GM21619 (cell line): ENCODE results near the gene POPDC2.
"Not testable (repeated sequence)": the region's sequence is repeated elsewhere in the genome, so short reads cannot be mapped to it uniquely, and the experiment has no call there.

Experiments
- ATAC-seq: cut with Tn5 transposase; IDR thresholded peaks from one replicate; pipeline ENCODE4 v1.9.1; 2021; ENCODE audit not compliant: unreplicated experiment

The POPDC2 gene, protein sequence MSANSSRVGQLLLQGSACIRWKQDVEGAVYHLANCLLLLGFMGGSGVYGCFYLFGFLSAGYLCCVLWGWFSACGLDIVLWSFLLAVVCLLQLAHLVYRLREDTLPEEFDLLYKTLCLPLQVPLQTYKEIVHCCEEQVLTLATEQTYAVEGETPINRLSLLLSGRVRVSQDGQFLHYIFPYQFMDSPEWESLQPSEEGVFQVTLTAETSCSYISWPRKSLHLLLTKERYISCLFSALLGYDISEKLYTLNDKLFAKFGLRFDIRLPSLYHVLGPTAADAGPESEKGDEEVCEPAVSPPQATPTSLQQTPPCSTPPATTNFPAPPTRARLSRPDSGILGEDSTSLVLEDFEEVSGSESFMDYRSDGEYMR

DNA sequence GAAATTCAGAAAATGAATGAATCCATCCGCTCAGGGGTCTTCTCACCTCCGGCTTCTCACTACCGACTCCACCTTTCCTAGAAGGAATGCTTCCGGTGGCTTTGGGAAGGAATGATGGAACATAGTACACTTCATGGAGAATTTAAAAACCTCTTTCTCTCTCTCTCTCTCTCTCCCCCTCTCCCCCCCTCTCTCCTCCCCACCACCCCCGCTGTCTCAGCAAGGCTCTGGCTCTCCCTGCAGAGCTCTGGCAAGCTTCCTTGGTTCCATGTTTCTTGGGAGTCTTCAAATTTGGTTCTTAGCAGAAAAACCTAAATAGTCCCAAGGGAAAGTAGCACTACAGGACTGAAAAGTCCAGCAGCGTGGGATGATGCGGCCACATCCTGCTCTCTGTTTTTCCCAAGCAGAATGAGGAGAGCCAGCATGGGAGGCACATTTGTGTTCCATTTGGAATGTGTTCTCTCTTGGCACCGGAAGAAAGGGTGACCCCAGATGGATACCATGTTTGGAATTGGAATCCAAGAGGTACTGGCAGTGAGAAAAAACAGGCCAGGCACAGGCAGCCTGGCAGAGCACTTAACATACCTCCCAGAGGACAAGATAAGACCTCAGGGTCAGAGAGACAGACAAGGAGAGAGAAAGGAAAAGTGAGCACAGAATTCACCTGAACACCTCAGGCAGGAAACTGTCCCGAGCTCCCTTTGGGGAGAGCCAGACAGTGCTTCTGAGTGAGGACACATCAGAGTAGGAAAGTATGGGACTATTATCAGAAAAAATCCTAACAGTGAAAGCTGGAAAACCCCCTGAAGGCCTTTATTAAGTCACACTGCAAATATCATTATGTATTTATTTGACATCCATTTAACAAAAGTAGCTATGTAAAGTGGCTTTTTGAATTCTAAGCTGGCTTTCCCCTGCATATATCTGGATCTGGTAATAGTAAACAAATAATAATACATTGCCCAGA is at the start of gene POPDC2:
Gene POPDC2, minus strand, starts transcription at position 116 of the 967 bp plus-strand sequence. CDS start 166 bp downstream, outside the sequence.
- ATAC-seq = no peak

- no peak for ATAC-seq
These were observed 43.6 kb upstream of the POPDC2 start for GRCh38 chr3:119703820-119704531.

GRCh38 chr3:119702530-119703527 is 42.4 kb upstream of the POPDC2 start, which contains the start of gene CFAP91:
Gene CFAP91, plus strand, starts transcription at chr3:119703022. Its CDS starts 77 bp downstream, at chr3:119703099.
- ATAC-seq = peak; percentile 83

DNA sequence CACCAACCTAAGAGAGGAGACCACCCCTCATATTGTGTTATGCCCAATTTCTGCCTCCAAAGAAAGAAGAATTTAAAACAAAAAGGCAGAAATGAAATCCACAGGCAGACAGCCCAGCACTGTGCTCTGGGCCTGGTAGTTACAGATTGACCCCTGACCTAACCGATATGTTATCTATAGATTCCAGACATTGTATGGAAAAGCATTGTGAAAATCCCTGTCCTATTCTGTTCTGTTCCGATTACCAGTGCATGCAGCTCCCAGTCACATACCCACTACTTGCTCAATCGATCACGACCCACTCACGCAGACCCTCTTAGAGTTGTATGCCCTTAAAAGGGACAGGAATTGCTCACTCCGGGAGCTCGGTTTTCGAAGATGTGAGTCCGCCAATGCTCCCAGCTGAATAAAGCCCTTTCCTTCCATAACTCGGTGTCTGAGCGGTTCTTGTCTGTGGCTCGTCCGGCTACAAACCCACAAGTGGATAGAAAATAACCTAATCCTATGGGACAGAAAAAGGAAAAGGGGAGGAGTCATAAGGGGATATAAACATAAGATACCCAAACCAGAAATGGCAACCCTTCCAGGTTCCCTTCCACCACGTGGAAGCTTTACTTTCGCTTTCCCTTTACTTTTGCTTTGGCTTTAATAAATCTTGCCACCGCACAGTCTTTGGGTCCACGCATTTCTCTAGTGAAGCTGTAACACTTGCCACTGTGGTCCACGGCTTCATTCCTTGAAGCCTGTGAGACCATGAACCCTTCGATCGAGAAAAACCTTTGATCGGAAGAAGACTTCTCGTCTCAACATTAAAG is 40.7 kb upstream of the POPDC2 start:
- ATAC-seq = peak; percentile 4

DNA sequence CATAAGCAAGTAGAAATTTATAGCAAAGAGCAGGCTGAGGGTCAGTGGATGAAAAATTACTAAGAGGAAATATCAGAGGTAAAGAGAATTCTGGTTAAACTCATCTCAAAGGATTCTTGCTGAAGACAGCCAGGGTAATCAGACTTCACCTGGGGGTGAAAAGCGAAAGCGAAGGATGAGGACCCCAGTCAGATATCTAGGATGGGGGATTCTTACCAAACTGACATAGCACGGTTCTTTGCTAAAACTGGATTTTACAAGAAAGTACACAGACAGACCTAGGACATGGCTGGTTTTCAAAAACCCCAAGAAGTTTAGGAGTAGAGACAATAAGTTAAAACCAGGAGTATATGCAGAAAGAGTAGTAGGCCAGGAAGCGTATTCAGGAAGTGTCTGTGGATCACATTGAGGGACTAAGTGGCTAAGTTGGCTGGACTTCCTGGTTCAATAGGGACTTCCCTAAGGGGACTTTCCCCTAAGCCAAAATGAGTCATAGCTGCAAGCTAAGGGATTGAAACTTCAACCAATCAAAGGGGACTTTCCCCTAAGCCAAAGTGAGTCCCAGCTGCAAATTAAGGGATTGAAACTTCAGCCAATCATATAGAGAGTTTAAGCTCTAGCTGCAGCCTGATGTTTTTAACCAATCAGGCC is 40.0 kb upstream of the POPDC2 start:
- ATAC-seq = peak; percentile 37

GRCh38 chr3:119697394-119697793 is 37.0 kb upstream of the POPDC2 start:
- ATAC-seq = peak; percentile 38

DNA sequence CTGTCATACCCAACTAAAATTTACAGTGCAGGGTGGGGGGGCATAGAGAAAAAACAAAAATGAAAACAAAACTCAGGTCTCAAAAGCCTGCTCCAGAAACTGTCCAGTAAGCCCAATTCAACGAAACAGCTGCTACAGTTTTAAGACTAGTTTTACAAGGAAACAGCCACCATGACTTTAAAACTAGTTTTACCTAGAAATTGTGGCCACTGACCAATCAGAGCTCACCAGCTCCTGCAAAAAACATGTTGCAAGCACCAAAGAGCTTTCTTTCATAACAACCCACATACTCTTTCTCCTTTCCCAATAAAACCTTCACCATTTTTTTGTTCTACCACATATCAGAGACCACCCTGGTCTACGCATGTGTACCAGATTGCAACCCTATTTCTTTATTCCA is 35.1 kb upstream of the POPDC2 start:
- no peak for ATAC-seq

- no peak for ATAC-seq
These were observed 29.8 kb upstream of the POPDC2 start for GRCh38 chr3:119690043-119690656.

- no peak for ATAC-seq
These were observed 23.0 kb upstream of the POPDC2 start for GRCh38 chr3:119683421-119683820.

DNA sequence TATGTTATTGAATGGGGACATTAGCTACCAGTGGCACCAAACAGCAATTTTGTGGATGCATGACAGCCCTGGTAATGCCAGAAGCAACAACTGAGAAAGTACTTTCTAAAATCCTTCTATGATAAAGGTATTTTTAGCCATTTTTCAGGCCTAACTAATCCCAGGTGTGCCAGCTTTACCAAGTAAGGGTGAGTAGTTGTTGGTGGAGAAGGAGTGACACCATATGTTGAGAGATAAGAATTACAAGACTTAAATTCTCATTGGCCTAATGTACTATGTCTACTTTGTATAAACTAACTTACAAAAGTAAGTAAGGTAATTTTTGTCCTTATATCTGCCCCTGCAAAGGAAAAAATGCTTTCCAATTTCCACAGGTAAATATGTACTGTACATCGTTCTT is 20.9 kb upstream of the POPDC2 start:
- ATAC-seq = peak; percentile 30

DNA sequence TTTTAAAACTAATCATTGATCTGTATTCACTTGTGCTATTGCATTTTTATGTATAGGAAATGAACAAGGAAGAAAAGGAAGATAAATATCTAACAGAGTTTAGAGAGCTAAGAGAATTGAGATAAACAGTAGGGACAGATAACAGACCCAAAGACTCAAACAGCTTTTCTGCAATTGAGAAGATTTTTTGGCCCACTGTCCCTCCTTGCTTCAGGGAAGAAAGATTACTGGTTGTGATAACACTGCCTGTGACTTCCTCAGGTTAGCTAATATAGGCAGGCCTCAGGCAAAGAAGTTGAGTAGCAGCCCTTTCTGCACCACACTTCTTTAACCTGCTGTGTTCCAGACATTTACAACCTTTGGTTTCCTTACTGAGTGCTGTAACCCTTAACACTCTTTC is 19.5 kb upstream of the POPDC2 start:
- ATAC-seq = no peak

DNA sequence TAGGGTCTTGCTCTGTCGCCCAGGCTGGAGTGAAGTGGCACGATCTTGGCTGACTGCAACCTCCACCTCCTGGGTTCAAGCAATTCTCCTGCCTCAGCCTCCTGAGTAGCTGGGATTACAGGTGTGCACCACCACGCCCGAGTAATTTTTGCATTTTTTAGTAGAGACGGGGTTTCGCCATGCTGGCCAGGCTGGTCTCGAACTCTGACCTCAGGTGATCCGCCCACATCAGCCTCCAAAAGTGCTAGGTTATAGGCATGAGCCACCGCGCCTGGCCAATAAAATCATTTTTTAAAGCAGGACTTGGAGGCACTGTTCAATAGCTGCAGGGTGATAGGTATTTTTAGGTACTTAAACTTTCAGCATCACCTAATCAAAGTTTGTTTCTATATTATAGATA is 17.8 kb upstream of the POPDC2 start:
- ATAC-seq = not testable (repeated sequence)

GRCh38 chr3:119677641-119677934 is 17.2 kb upstream of the POPDC2 start:
- ATAC-seq = no peak

- peak; percentile 84 for ATAC-seq
These were observed 16.6 kb upstream of the POPDC2 start, which contains the start of gene COX17 for GRCh38 chr3:119676771-119677640. Gene COX17, minus strand, starts transcription at chr3:119677406. Its CDS starts 96 bp downstream, at chr3:119677310.

GRCh38 chr3:119676020-119676419 is 15.6 kb upstream of the POPDC2 start:
- no peak for ATAC-seq

DNA sequence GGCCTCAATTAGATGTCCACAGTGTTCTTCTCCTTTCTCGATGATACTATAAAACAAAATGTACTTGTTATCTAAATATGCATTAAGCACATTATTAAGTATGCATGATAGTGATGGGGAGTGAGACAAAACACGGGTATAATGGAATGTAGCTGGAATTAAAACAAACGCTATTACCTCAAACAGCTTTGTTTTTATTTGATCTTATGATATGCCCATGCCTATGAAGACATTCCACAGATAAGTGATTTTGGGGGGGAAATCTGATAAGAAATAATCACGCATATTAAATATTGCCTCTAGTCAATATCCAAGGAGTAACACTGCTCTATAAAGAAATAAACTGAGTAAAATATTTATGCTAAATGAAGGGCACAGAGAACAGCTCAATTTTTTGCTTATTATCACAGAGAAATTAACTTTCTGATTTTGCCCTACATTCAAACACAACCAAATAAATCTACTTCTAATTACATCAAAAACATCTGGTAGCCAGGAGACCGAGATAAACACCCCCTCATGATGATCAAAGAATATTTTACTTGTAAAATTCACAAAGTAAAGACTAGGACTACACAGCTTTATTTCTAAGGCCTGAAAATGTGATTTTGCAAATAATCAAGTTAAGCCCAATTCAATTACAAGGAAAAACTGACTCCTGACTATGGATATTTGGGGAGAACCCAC is 14.9 kb upstream of the POPDC2 start:
- ATAC-seq = no peak

GRCh38 chr3:119673875-119674274 is 13.5 kb upstream of the POPDC2 start:
- no peak for ATAC-seq
